Fibroblast of pulmonary artery (primary cell): ENCODE measurements around the gene TAS2R38.

Source experiments
- DNase-seq: peaks from one replicate; pipeline ENCODE4 v3.0.0-alpha.2; 2010; ENCODE audit warnings: low read depth
- H3K4me3 ChIP-seq: replicated peaks from 2 replicates; pipeline ENCODE4 v1.5.1; 2011; ENCODE audit warnings: low read depth, mild to moderate bottlenecking, control low read depth, low read length, moderate library complexity
- TF ChIP-seq, protein P1 (sequence below): IDR thresholded peaks from 2 replicates; pipeline ENCODE4 v1.5.1; 2011; ENCODE audit warnings: mild to moderate bottlenecking, control low read depth, low read length, inconsistent platforms; ENCODE audit errors: missing control alignments

The TAS2R38 gene

DNA sequence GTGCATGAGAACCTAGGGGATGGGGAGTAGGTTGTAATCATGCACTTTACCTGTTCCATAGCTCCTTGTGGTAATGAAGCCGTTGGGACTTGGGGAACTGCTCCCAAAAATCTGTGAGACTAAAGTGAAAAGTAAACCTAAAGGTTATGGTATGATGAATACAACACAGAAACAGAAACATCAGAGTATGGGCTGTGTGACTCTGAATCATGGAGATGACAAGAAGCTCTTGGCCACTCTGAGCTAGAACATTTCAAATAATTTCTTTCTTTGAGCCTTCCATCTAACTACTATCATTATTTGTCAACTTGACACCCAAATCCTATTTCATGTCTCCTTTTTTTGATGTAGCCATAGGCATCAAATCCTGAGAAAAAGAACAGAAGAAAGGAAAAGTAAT lies 29.7 kb downstream of the TAS2R38 start:
- TF ChIP-seq, protein P1, sequence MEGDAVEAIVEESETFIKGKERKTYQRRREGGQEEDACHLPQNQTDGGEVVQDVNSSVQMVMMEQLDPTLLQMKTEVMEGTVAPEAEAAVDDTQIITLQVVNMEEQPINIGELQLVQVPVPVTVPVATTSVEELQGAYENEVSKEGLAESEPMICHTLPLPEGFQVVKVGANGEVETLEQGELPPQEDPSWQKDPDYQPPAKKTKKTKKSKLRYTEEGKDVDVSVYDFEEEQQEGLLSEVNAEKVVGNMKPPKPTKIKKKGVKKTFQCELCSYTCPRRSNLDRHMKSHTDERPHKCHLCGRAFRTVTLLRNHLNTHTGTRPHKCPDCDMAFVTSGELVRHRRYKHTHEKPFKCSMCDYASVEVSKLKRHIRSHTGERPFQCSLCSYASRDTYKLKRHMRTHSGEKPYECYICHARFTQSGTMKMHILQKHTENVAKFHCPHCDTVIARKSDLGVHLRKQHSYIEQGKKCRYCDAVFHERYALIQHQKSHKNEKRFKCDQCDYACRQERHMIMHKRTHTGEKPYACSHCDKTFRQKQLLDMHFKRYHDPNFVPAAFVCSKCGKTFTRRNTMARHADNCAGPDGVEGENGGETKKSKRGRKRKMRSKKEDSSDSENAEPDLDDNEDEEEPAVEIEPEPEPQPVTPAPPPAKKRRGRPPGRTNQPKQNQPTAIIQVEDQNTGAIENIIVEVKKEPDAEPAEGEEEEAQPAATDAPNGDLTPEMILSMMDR = no peak
- no peak for DNase-seq
- no peak overlapping the region for H3K4me3 ChIP-seq

- no peak for DNase-seq
- TF ChIP-seq, protein P1 = no peak
- no peak overlapping the region for H3K4me3 ChIP-seq
Measured at GRCh38 chr7:141941075-141941474, 32.5 kb downstream of the TAS2R38 start.

DNA sequence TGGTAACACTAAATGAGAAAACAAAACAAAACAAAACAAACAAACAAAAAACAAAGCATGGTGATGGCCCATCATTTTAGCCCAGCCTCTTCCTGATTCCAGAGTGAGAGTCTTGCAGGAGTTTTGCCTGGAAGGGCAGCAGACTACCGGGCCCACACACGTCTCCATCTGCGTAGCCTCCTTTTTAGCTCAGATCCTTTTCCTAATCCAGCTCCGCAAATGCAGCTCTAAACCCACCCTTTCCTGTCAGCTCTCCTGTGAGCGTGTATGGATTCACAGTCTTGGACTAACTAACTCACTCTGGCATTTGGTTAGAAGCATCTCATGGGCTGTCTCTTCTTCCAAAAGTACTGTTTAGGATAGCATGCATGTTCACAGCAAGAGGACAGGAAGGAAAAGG lies 43.4 kb downstream of the TAS2R38 start:
- no peak for DNase-seq
- no peak overlapping the region for H3K4me3 ChIP-seq
- TF ChIP-seq, protein P1 = no peak

- no peak for DNase-seq
- TF ChIP-seq, protein P1 = no peak
- no peak overlapping the region for H3K4me3 ChIP-seq
Measured at GRCh38 chr7:141928845-141929195, 44.8 kb downstream of the TAS2R38 start.

DNA sequence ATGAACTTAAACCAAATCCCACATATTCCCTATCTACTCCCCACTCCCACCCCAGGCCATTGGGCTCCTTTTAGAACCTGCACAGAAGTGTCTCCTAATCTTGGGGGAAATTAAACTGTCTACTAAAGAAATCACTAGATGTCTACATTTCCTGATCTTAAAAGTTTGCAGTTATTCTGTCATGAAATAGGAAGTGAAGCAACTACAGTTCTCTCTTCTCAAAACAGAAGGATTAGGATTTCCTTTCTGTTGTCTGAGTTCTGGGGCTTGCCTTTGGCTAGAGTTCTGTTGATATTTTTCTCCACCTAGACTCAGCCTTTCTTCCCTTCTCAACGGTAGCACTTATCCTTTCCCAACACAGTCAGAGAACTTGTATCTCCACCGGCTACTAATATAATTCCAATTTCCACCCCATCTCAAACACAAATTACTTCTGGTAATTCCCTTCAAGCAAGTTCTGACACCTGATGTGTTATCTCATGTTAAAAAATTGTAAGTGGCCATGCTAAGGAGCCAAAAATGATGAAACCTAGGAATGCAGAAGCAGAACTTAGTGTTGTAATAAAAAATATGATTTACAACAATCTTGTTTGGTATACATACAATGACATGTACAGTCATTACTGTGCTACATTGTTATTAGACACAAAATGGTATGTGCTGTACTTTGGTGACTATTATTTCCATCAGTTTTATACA lies 45.3 kb downstream of the TAS2R38 start:
- TF ChIP-seq, protein P1 = no peak
- H3K4me3 ChIP-seq = no peak overlapping the region
- DNase-seq = no peak
